ENCODE results near the gene ELFN2. TPM values are rescaled to one million over a fixed set of nuclear protein-coding genes. Genes with fewer than 3 reads are reported as not detected.

ELFN2 gene
- total RNA-seq, 3 donors from 2014 or later, result not detected

GRCh38 chr22:37338539-37339246, 88.6 kb downstream of the ELFN2 start:
- H3K36me3 ChIP-seq, result no peaks in the 10 kb centered on the region
- DNase-seq (ENCODE audit: low spot score in 2 of 2), result no peak
- intact Hi-C loops (cut with DNase I; ENCODE audit: low total_unique reads), result no loop called here
- no peak for TF ChIP-seq POLR2A (IDR thresholded peaks at IDR 0.05)
- TF ChIP-seq CTCF (IDR thresholded peaks at IDR 0.05), result no peak
- no peak for TF ChIP-seq POLR2AphosphoS5 (IDR thresholded peaks at IDR 0.05)
- peaks cover 7 to 22% of the 10 kb centered on the region in 2 donors for H3K27me3 ChIP-seq
- H3K27ac ChIP-seq, result no peak overlapping the region
- no peak overlapping the region for H3K4me3 ChIP-seq
- H3K9me3 ChIP-seq, result no peaks in the 10 kb centered on the region
- no peaks in the 10 kb centered on the region for H3K4me1 ChIP-seq

- DNase-seq (ENCODE audit: low spot score in 2 of 2), result no peak
- intact Hi-C loops (cut with DNase I; ENCODE audit: low total_unique reads), result no loop called here
- Histone ChIP-seq H3K27me3 (peaks cover 10 to 35% of the 10 kb centered on the region in 2 donors), H3K27ac (no peak overlapping the region), H3K4me3 (no peak overlapping the region), H3K36me3 (no peaks in the 10 kb centered on the region), H3K4me1 (no peaks in the 10 kb centered on the region), H3K9me3 (no peaks in the 10 kb centered on the region)
- no peak for TF ChIP-seq CTCF (IDR thresholded peaks at IDR 0.05)
- no peak for TF ChIP-seq POLR2A (IDR thresholded peaks at IDR 0.05)
- TF ChIP-seq POLR2AphosphoS5 (IDR thresholded peaks at IDR 0.05), result no peak
These were observed 89.9 kb downstream of the ELFN2 start for GRCh38 chr22:37337204-37337943.

GRCh38 chr22:37336579-37336978, 90.7 kb downstream of the ELFN2 start:
- no peak overlapping the region for H3K27ac ChIP-seq
- no peaks in the 10 kb centered on the region for H3K4me1 ChIP-seq
- no peaks in the 10 kb centered on the region for H3K36me3 ChIP-seq
- TF ChIP-seq CTCF (IDR thresholded peaks at IDR 0.05) (no peak), POLR2A (IDR thresholded peaks at IDR 0.05) (no peak), POLR2AphosphoS5 (IDR thresholded peaks at IDR 0.05) (no peak)
- no peak overlapping the region for H3K4me3 ChIP-seq
- peaks cover 10 to 43% of the 10 kb centered on the region in 2 donors for H3K27me3 ChIP-seq
- no peak for DNase-seq (ENCODE audit: low spot score in 2 of 2)
- H3K9me3 ChIP-seq, result no peaks in the 10 kb centered on the region
- intact Hi-C loops (cut with DNase I; ENCODE audit: low total_unique reads), result no loop called here

- TF ChIP-seq POLR2A (IDR thresholded peaks at IDR 0.05) (no peak), CTCF (IDR thresholded peaks at IDR 0.05) (no peak)
- Histone ChIP-seq H3K36me3 (no peaks in the 10 kb centered on the region), H3K27ac (no peak overlapping the region), H3K4me3 (no peak overlapping the region), H3K9me3 (no peaks in the 10 kb centered on the region), H3K4me1 (no peaks in the 10 kb centered on the region), H3K27me3 (peaks cover 10 to 51% of the 10 kb centered on the region in 2 donors)
- no peak for DNase-seq (ENCODE audit: low spot score in 2 of 2)
- intact Hi-C loops (cut with DNase I; ENCODE audit: low total_unique reads), result no loop called here
These were observed 91.5 kb downstream of the ELFN2 start for GRCh38 chr22:37335806-37336199.

All from breast epithelium (tissue), 4 donors.